Stimulated activated CD8-positive, alpha-beta memory T cell treated with anti-CD3 and anti-CD28 coated beads, Interleukin-12 subunit alpha, Interleukin-12 subunit beta, amount 100 ng/mL, for 4 hours (primary cell): ENCODE results near the gene NGDN.
A peak's percentile ranks its signal among the peaks of the same experiment; 100 is the strongest.

ENCODE experiments used
- DNase-seq: peaks from one replicate; pipeline ENCODE4 v3.0.0-alpha.2; 2020; ENCODE audit warnings: low read depth

NGDN gene

DNA sequence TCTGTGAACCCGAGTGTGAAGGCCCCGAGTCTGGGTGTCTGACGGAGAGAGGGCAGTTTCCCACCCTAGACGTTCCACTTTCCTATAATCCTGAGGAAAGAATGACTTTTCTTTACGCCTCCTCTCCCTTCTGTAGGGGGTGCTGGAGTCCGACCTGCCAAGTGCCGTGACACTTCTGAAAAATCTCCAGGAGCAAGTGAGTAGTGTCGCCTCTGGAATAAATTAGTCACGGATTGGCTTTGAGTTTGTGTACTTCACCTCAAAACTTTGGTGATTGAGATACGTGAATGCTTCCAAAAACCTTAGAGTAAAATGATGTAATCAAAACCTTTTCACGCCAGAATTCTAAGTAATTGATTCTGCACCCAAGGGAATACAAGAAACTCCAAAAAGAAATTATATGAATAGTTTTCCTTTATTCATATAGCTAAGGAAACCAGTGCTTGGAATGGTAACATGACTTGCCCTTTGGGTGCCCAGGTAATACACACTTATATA is 452 bp downstream of the NGDN start:
- no peak for DNase-seq

DNA sequence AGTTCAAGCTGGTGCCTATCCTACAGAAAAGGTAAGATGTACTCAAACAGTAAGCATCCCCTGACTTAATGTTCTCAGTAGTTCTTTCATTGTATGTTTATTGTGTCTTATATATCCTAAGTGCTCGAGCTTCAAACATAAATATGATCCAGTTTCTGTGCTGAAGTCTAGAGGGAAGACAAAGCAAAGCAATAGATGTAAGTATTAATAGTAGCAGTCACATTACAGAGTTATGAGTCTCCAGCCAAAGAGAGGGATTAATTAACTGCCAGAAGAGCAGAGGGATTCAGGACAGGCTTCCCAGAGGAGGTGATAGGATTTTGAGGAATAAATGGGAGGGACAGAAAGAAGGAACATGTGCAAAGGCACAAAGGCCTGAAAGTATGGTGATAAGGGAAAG is 1.4 kb downstream of the NGDN start:
- DNase-seq: no peak

DNA sequence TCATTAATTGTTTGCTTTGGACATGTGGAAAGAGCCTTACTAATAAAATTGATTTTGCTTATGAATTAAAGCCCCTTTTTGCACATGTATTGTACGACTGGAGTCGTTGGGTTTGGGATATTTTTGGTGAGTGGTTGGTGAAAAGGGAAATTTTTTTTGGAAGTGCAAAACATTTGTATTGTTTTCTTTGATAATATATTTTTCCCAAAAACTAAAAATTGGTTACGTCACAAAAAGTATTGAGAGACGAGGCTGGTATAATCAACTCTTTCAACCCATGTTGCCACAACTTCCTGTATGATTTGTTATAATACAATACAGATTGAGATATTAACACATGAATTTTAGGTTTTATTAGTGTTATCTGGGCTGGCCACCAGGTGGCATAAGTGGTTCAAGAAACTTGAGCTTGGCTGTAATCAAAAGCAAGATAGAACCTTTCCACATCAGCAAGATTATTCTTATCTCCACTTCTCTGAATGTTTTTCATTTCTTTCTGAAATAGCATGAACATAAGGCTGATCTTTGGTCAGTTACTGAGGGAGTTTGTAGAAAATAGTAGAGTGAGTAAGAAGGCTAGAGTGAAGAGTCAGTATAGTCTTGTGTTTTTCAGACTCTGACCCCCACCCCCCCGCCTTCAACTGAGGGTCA is 8.7 kb downstream of the NGDN start:
- DNase-seq: peak; percentile 22

DNA sequence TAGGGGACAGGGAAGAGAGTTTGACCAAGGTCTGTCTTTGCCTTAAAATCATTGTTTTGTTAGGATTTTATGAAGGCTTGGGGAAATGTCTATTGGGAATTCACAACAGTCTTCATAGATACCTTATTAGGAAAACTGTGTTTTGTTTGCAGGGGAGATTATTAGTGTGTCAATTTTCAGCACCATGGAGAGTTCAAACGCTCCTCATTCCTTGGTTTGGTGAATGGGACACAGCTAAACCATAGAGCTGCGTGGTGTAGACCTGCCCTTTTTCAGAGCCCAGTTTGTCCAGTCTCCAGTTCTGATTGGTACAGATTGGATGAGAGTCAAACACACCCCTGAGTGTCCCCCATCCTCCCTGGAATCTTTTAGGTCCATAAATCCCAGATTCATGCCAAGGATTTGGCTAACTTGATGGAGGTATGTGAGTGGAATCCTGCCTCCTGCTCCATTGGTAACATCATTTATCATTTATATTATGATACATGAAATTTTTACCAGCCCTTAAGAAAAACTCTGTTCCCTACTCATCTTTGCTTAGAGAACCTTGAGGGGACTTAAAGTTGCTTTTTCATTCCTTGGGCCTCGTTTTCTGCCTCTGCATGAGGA is 12.0 kb downstream of the NGDN start:
- DNase-seq: no peak

DNA sequence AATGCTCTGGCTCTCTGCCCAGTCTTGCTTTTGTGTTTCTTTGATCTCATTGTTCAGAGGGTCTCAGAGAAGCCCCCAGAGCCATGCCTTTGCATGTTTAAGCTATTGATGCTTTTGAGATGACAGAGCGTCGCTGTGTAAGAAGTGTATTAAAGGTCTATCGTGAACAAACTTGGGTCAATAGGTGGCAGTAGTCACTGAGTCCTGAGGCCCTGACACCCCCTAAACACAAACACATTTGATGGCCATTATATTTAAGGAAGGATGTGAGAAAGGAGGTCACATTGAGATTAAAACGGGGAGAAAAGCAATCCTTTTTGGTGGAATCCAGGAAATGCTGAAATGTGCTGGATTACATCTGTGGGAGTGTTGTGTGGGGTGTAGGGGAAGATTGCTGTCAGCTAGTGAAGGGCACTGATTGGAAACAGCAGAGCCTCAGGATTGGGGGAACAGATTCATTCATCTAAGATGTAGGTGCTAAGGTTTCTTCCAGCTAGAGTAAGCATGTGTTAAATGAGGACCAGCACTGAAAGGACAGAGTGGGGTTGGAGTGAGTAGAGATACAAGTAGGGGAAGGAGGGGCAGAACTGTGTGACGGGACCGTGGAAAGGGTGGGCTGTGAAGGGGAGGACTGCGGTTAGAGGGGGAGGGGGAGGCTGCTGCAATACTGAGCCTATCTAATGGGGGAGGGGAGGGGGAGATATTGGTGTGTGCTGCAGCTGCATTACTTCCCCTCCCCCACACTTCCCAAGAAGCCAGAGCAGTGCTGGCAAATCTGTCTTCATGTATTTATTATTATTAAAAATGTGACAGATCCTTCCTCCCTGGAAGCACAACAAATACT is 12.7 kb downstream of the NGDN start:
- DNase-seq: no peak

DNA sequence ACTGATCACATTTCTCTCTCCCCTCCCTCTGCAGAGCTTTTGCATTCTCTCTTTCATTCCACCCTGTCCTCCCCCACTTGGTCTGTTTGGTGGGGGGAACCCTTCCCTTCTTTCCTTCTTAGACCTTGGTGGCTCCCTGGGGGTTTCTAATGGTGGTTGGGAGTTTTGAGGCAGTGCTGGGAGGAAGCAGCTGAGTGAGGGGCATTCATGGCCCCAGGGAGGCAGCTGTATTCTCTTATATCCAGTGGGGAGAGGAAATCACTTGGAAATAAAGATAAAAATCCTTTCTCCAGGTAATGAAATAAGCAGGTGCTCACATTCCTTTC is 13.3 kb downstream of the NGDN start:
- no peak for DNase-seq

DNA sequence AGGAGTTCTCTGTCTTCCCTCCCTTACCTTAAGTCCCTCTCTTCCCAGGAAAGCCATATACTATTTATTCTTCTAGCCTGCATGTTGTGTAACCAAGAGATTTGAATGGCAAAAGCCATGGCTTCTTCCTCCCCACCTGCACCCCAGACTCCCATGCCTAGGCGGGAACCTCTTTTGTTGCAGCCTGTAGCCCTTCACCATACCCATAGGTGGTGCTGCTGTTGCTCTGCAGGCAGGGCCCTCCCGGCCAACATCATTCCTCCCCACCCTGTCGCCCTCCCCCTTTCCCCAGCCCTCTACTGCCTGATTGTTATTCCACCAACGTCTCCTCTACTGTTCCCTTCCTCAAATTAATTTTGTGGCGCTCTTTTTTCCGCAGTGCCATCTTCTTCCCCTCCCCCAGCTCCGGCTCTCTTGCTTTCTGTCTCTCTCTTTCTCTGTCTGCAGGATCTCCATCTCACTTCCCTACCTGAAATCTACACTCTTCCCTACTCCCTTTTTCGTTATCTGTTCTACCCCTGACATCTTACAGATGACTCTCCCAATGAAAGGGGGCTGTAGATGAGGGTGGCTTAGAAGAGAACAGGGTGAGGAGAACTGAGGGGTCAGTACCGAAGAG is 13.8 kb downstream of the NGDN start:
- DNase-seq: no peak

DNA sequence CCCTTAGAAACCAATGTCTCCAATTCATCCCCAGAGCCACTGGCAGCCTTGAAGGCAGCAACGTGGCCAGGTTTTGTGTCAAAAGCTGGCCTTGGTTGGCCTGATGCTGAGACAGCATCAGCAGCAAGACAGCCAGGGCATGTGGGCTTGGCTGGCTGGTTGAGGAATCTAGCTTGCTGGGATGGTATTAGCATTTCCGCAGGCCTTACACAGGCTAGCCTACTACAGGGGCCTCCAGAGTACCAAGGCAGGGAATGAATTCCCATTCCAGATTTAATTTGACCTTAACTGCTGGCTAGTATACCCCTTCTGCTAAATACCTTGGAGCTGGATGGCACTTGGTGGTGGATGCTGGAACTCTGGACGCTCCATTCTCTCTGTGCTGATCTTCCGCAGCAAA is 15.8 kb downstream of the NGDN start:
- DNase-seq: no peak

DNA sequence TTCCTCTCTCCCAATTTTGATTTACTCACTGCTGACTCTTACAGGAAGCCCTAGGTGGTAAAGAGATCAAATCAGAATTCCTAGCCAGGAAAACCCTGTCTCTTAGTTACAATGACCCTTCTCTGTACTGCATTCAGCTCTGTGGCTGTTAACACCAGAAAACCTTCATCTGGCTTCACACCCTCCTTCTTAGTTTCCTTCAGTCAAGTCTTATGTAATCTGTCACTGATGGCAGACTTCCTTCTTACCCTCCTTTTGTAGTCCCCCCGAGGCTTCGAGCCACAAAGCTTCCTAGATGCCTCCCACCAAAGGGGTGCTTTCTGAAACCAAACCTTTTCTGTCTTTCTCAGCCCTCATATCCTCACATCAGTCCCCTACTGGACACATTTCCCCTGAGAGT is 16.5 kb downstream of the NGDN start:
- no peak for DNase-seq

DNA sequence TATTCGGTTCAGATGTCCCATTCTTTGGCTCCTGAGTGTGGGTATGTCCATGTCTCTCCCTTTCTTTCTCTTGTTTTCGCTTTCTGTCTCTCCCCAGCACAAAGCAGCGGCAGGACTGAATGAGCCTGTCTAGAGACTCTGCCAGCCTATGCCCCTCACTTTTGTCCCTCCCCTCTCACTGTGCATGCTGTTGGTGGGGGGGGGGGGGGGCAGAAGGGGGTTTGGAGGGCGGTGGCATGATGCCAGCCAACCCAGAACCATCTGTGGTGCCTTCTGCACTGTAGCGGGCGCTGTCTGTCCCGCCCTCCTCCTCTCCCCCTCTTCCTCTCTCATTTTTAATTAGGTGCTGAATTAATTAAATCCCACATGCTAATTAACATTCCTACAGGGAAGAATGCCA is 17.7 kb downstream of the NGDN start:
- no peak for DNase-seq

DNA sequence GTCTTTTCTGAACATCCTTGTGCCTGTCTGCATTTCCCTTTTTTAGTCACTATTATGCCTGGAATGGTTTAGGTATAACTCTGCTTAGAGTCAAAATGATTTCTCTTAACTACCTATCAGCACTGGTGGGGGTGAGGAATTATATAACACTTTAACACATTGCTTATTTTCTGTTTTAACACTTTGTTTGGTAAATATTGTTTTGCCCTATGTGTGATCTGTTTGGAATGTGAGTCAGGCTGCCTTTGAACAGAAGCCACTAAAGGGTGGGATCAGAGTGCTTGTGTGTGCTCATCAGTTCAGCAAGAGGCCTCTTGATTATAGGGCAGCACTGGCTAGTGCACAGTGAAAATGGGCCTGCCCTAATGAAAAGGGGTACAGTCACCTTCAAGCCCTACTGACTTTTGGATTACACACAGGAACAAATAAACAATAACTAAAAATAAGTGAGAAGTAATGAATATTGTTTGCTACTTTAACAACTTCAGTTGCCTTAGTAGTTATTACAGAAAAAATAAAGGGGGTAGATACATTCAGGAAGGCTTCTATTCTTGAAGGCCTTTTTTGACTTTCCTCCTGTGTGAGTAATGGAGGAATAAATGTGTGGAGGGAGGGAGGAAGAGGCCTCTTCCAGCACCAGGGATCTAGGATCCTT is 23.2 kb downstream of the NGDN start:
- DNase-seq: no peak

DNA sequence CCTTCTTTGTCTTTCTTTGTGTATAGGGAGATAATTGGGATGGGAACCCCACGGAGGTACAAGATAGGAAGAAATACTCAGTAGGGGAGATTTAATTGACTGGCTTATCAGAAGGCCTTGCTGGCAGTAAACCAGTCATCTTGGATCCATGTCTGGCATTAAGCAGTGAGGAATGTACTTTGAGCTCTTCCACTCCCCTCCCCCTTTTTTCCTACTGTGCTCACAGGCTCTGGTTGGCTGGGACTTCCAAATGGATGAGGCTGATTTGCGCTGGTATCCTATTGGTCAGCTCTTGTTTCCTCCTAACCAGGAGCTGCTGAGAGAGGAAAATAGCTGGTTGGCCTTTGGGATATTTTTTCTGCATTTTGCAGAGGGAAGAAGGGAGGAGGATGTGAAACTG is 24.7 kb downstream of the NGDN start:
- DNase-seq: no peak

DNA sequence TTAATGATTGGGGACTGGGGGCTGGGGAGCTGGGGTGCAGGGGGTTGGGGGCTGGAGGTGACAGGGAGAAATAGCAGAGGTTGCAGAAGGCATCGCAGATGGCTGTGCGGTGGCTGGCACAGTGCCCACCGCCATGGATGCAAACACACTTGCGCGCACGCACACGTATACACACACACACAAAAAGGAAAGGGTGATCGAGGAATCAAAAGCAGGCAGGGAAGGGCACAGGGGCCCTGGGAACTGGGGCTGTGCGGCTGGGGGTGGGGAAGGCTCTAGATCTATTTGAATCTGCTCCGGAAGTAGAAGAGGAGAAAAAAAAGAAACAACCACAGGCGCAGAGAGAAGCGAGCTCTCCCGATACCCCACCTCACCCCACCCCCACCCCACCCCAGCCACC is 42.7 kb downstream of the NGDN start:
- no peak for DNase-seq

DNA sequence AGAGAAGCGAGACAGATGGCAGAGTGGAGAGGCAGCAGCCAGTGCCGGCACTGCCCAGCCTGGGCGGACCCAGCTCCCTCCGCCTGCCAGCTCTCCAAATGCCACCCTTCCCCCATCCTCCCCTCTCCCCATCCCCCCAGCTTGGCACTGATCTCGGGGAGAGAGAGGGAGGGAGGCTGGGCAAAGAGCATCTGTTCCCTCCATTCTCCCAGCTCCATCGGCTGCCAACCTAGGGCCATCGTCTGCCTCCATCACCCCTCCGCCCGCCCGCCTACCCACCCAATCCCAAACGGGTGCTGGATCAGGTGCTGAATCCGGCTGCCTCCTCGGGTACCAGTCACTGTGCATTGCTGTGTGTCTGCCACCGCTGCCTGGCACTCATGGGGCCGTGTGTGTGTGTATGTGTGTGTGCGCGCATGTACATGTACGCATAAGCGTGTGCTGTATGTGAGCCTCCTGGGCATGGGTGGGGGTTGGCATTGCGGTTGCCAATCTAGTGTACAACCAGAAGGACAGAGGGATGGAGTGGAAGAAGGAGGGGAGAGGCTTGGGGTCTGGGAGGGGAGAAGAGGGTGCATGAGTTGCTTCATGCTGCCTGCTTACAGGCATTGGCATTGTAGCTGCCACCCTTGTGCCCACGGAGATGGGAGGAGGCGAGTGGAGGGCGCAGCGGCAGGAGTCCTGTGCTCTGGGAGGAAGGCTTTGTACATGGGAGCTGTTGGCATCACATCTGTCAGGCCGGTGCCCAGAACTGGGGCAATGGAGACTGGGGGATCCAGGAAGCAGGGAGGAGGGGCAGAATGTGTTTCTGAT is 43.7 kb downstream of the NGDN start:
- DNase-seq: no peak

DNA sequence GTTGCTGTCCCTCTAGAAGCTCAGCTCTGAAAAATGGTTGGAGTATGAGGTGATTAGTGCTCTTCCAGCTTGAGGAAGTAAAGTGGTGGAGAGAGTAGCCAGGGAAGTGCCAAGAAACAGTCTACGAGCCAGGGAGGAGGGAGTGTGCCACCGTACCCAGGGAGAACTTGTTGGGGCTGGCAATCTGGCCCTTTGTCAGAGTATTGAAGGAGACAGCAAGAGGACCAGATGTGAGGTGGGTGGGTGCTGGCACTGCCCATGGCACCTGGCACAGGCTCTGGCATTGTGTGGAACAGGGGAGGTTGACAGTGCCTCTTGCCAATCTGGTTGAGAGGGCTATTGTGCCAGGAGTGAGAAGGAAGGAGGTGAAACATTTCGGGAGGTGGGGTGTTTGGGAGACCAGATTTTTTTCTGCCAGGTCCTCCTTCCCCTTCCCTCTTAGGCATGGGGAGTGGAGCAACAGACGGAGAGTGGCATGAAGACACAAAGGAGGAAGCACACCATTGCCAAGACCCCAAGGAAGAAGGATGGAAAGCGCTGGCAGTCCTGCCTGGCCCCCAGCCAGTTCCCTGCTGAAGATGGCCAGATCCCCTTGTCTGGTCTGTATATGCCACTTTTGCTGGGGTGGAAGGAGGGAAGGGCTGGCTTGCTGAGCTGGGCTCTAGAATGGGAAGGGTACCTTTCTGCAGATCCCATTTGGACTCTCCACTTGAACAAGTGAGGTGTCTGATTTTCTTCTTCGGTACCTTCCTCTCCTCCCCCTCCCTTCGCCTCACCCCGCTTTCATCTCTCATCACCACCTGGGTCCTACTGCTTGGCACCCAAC is 44.5 kb downstream of the NGDN start:
- DNase-seq: no peak

DNA sequence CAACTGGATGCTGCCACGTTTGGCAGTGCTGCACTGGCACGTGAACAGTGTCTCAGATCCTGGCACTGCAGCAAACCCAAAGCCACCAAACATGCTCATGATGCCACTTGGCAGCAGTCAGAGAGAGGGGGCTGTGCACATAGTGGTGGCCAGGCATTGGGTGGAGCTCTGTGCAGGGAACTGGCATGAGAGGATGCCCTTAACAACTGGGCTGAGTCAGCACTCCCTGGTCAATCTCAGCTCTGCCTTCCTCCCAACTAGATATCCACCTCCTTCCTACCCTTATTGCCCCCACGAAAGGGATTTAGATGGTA is 45.1 kb downstream of the NGDN start:
- DNase-seq: no peak

DNA sequence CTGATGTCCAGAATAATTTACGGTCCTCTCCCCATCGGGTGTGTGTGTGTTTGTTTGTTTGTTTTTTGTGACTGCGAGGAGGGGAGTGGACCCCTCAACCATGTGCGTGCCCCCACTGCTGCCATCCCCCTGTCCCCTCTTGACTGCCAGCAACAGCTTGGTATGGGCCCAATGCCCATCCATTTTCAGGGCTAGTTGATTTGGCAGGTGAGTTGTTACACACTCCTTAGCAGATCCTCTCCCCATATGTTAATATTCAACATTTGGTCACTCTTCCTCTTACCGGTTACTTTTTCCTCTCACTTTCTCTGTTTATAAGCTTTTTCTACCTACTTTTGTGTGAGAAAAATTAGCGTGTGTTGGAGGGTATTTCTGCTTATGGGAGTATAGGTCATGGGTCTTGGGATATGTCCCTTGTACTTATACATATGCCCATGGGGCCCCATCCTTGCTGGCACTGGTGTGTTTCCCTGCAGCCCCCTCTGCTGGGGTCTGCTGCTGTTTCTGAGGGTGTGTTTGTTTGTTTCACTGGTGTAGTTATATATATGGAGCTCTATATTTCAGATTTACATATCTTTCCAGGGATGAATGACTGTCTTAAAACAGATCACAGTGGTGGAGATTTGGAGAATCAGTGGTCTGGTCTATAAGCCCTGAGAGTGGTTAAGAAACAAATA is 48.3 kb downstream of the NGDN start:
- DNase-seq: no peak

DNA sequence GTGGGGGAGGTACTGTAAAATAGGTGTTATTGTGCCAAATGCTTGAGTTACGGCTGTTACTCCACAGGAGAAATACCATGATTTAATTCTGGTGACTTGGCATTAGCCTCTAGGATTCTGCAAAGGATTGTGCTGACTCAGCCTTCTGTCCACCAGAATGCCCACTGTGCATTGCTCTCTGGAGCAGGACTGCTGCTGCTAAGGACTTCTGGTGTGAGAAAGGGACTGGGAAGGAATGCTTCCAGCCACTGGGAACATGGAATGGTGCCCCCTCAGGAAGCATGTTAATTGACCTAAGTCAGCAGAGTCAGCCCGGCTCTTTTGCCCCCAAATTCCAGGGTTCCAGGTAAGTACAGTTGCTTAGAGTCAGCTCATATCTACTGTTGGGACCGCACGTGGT is 49.2 kb downstream of the NGDN start:
- DNase-seq: no peak

DNA sequence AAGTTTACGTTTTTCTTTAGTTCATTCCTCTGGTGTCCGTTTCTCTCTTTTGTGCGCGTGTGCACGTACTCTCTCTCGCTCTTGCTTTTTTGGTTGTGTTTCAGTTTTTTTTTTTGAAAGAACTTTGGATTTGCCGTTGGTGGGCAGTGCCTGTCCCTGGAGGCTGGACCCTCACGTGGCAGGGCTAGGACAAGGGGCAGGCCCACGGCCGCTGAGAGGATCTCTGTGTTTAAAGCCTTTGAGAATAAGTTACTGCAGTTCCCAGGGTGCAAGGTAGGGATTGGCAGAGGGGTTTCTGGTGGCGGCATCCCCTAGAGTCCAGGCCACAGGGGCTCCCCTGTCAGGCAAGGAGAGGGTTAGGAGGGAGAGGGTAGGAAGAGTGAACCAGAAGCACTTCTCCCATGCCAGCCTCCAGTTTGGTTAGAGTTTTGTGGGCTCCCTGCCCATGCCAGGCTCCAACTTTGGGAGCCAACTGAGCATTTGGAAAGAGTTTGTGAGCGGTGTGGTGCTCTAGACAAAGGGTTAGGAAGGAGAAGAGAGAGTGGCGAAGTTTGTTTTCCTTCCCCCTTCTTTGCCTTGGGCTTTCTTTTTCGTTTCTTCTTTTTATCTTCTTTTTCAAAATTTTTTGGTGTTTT is 51.5 kb downstream of the NGDN start:
- DNase-seq: no peak
